GM12873 (cell line): Measurements from ENCODE around the gene POLR2I.

ENCODE experiments used
- CTCF ChIP-seq: IDR thresholded peaks from 2 replicates; pipeline ENCODE4 v1.5.1; 2012; ENCODE audit warnings: low read depth, mild to moderate bottlenecking, moderate library complexity, low read length, control low read depth; ENCODE audit not compliant: insufficient read depth; ENCODE audit errors: missing control alignments

Gene POLR2I

GRCh38 chr19:36125557-36125956, 10.9 kb upstream of the POLR2I start:
- no peak for TF ChIP-seq CTCF

- no peak for TF ChIP-seq CTCF
These were observed 6.9 kb upstream of the POLR2I start for GRCh38 chr19:36121486-36122124.

GRCh38 chr19:36120984-36121358, 6.3 kb upstream of the POLR2I start:
- no peak for TF ChIP-seq CTCF

- TF ChIP-seq CTCF, result no peak
These were observed 5.7 kb upstream of the POLR2I start for GRCh38 chr19:36120092-36120983.

- no peak for TF ChIP-seq CTCF
These were observed 1.6 kb upstream of the POLR2I start for GRCh38 chr19:36116344-36116637.

GRCh38 chr19:36115453-36116343, 1.0 kb upstream of the POLR2I start, which contains the start of gene TBCB:
Gene TBCB, plus strand, starts transcription at chr19:36115468. Its CDS starts 93 bp downstream, at chr19:36115561.
- TF ChIP-seq CTCF, result no peak
